ENCODE results near the gene CCDC54.
"Not testable (repeated sequence)": the region's sequence is repeated elsewhere in the genome, so short reads cannot be mapped to it uniquely, and the experiment has no call there.

CCDC54 gene

GRCh38 chr3:107377151-107377550 lies at the start of gene CCDC54:
TSS of gene CCDC54 (plus strand) at chr3:107377439. CDS start at chr3:107377588, 149 bp downstream.
- DNase-seq (ENCODE audit: low read depth), result no peak

- no peak for DNase-seq (ENCODE audit: low read depth)
Measured at GRCh38 chr3:107328069-107328468, 49.2 kb upstream of the CCDC54 start.

- no peak for DNase-seq (ENCODE audit: low read depth)
Measured at GRCh38 chr3:107329088-107329487, 48.2 kb upstream of the CCDC54 start.

- DNase-seq (ENCODE audit: low read depth), result not testable (repeated sequence)
Measured at GRCh38 chr3:107339690-107340089, 37.5 kb upstream of the CCDC54 start.

GRCh38 chr3:107344722-107345121 lies 32.5 kb upstream of the CCDC54 start:
- DNase-seq (ENCODE audit: low read depth), result no peak

GRCh38 chr3:107345822-107346405 lies 31.3 kb upstream of the CCDC54 start:
- DNase-seq (ENCODE audit: low read depth), result no peak

- DNase-seq (ENCODE audit: low read depth), result no peak
Measured at GRCh38 chr3:107346564-107346963, 30.7 kb upstream of the CCDC54 start.

- no peak for DNase-seq (ENCODE audit: low read depth)
Measured at GRCh38 chr3:107347751-107348150, 29.5 kb upstream of the CCDC54 start.

- no peak for DNase-seq (ENCODE audit: low read depth)
Measured at GRCh38 chr3:107356706-107357105, 20.5 kb upstream of the CCDC54 start.

GRCh38 chr3:107361633-107362032 lies 15.6 kb upstream of the CCDC54 start:
- DNase-seq (ENCODE audit: low read depth), result no peak

GRCh38 chr3:107365051-107365450 lies 12.2 kb upstream of the CCDC54 start:
- no peak for DNase-seq (ENCODE audit: low read depth)

- no peak for DNase-seq (ENCODE audit: low read depth)
Measured at GRCh38 chr3:107366766-107367165, 10.5 kb upstream of the CCDC54 start.

GRCh38 chr3:107367353-107367752 lies 9.9 kb upstream of the CCDC54 start:
- DNase-seq (ENCODE audit: low read depth), result peak; percentile 21

- no peak for DNase-seq (ENCODE audit: low read depth)
Measured at GRCh38 chr3:107368654-107369398, 8.4 kb upstream of the CCDC54 start.

- DNase-seq (ENCODE audit: low read depth), result peak; percentile 21
Measured at GRCh38 chr3:107369791-107370190, 7.4 kb upstream of the CCDC54 start.

- no peak for DNase-seq (ENCODE audit: low read depth)
Measured at GRCh38 chr3:107370907-107371306, 6.3 kb upstream of the CCDC54 start.

GRCh38 chr3:107372506-107372905 lies 4.7 kb upstream of the CCDC54 start:
- DNase-seq (ENCODE audit: low read depth), result no peak

- DNase-seq (ENCODE audit: low read depth), result no peak
Measured at GRCh38 chr3:107373896-107374295, 3.3 kb upstream of the CCDC54 start.

- no peak for DNase-seq (ENCODE audit: low read depth)
Measured at GRCh38 chr3:107375682-107376081, 1.6 kb upstream of the CCDC54 start.

GRCh38 chr3:107382631-107383030 lies 5.4 kb downstream of the CCDC54 start:
- no peak for DNase-seq (ENCODE audit: low read depth)

GRCh38 chr3:107384428-107384827 lies 7.2 kb downstream of the CCDC54 start:
- no peak for DNase-seq (ENCODE audit: low read depth)

GRCh38 chr3:107384907-107385306 lies 7.7 kb downstream of the CCDC54 start:
- no peak for DNase-seq (ENCODE audit: low read depth)

GRCh38 chr3:107387555-107387954 lies 10.3 kb downstream of the CCDC54 start:
- no peak for DNase-seq (ENCODE audit: low read depth)
